GM19372 (cell line): Measurements from ENCODE around the gene COPS6.

Experiments
- ATAC-seq: cut with Tn5 transposase; IDR thresholded peaks from one replicate; pipeline ENCODE4 v1.9.1; 2021; ENCODE audit warnings: mild to moderate bottlenecking, low read depth, moderate library complexity; ENCODE audit not compliant: unreplicated experiment

Gene COPS6

DNA sequence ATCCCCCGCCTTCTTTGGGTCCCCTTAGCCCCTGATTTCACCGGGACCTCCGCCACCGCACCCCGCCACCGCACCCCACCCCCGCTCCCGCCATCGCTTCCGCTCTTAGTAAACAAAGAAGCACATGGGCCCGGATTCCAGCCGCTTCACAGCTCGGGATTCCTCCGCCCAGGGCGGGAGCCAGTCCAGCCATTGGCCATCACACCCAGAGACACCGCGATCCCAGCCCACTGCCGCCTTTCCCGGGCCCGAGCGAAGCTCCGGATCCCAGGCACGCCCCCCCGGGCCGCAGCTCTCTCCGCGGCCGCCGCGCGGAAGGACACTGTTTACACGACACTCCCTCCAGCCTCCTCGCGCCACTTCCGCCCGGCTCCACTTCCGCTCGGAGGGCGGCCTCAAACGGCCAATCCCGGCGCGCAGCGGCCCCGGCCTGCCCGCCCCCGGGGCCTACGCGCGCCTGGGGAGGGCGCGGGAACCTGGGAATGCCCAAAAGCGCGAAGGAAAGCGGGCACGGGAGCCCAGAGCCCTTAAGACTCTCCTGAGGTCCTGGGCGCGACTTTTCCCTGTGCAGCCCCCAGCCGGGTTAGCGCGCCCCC is 11.7 kb downstream of the COPS6 start:
- ATAC-seq: peak; percentile 54

DNA sequence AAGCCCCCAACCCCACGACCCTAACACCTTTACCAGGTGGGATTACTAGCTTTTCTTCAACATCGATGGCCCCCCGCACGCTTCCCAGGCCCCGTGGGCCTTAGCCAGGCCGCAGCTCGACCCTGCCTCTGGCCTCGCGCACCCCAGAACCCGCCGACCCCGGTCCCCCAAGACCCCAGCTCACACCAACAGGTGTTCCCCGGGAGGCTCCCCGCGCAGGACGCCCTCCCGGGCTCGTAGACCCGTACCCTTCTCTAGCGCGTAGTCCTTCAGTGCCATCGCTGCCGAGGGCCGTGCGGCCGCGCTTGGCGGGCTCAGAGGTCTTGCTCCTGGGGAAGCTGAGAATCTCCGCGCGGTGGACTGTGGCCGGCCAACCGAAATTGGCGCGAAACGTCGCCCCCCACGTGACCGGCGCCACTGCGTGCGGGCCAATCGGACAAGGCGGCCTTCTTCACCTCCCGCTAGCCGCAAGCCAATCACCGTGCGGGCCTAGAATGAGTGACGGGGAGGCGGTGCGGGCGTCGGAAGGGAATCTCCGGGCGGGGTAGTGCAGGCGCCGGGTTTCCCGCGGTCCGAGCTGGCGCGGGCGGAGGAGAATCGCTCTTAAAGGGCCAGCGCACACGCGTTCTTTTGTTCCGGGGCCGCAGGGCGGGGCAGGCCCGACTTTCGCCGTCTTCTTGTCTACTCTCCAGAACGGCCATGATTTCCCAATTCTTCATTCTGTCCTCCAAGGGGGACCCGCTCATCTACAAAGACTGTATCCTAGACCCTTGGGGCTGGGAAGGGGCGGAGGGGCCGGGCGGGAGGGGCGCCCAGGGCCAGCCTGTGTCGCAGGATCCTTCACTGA is 12.5 kb downstream of the COPS6 start, which contains the start of the genes AP4M1 and MCM7:
AP4M1 (plus strand) TSS at position 628 of the 847 bp plus-strand sequence; CDS start at position 700, 72 bp downstream.
MCM7 (minus strand) TSS at position 382 of the 847 bp plus-strand sequence; CDS start at position 279, 103 bp downstream.
- ATAC-seq: peak; percentile 89

DNA sequence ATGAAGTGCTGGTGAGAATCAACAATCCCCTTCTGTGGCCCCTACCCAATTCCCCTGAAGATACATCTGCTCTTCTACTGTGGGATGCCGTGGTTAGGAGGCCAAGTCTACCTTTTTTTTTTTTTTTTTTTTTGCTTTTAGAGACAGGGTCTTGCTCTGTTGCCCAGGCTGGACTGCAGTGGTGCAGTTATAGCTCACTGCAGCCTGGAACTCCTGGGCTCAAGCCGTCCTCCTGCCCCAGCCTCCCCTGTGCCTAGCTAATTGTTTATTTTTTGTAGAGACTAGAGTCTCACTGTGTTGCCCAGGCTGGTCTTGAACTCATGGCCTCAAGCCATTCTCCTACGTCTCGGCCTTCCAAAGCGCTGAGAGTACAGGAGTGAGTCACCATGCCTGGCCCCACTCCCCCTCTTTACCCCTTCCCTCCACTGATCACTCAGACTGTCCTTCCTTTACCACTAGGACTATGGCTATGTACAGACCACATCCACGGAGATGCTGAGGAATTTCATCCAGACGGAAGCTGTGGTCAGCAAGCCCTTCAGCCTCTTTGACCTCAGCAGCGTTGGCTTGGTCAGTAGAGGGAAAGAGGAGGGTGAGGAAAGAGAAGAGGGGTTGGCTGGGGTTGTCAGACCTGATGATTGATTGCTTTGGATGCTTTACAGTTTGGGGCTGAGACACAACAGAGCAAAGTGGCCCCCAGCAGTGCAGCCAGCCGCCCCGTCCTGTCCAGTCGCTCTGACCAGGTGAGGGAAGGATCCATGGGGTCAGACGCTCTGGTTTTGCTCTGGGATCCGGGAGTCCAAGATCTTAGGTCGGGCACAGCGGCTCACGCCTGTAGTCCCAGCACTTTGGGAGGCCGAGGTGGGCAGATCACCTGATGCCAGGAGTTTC is 14.4 kb downstream of the COPS6 start:
- ATAC-seq: no peak

DNA sequence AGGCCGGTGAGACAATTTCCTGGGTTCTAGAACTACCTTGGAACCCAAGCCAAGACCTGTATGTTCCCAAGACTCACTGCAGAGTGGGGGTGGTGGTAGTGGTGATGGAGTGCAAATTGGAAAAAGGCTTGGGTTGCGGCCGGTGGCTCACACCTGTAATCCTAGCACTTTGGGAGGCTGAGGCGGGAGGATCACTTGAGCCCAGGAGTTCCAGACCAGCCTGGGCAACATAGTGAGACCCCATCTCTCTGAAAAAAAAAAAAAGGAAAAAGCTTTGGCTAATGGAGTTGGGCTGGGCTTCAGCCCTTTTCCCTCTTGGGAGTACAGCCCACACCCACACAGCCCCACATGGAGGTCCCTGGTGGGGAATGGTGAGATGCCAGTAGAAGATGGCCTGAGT is 16.8 kb downstream of the COPS6 start:
- no peak for ATAC-seq

DNA sequence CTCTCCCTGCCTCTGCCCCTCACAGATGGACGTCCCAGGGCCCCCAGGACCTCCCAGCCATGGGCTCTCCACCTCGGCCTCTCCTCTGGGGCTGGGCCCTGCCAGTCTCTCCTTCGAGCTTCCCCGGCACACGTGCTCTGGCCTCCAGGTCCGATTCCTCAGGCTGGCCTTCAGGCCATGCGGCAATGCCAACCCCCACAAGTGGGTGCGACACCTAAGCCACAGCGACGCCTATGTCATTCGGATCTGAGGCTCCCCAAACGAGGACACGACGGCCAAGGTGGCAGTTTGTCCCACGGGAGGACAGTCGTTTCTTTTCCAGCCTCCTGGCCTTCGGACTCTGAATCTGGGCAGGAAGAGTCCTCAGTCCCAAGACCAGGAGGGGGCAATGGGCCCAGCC is 17.9 kb downstream of the COPS6 start:
- no peak for ATAC-seq

DNA sequence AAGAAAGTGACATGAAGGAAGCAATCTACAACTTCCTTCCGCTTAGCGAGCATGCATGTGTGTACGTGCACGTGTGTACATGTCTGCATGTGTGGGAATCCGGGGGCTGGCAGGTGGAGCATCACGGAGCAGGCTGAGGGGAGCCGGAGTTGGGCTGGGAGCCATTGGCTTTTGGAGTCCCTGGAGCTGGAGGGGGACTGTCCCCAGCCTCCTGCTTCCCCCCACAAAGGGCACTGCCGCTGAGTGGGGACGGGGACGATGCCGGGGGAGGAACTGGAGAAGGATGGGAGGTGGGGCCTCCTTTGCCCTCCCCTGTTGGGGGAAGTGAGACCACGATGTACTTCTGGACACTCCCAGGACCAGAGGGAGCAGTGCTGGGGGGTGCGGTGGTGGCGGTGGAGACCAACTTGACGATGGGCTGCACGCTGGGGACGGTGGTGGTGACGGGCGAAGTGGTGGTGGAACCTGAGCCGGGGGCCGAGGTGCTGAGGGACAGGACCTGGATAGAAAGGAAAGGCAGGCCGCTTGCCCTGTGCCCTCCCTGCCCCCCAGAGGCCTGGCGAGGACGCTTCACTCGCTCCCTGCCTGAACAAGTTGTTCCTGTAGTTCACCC is 18.5 kb downstream of the COPS6 start:
- ATAC-seq: no peak

DNA sequence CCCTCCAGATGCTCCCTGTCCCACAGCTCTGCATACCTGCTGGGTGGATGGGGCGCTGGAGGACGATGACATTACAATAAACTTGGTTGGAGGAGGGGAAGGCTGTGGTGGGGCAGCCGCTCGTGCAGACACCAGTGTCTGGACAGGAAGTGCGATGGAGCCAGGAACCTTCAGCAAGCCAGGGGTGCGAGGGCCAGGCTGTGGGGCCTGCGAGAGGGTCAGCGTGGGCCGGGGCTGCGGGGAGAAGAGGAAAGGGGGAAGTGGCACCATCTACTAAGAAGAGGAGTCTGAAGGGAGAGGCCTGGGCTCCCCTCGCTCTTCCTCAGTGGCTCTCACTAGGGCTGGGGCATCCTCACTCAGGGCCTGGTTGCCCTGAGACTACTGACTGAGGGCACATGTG is 19.1 kb downstream of the COPS6 start:
- no peak for ATAC-seq

DNA sequence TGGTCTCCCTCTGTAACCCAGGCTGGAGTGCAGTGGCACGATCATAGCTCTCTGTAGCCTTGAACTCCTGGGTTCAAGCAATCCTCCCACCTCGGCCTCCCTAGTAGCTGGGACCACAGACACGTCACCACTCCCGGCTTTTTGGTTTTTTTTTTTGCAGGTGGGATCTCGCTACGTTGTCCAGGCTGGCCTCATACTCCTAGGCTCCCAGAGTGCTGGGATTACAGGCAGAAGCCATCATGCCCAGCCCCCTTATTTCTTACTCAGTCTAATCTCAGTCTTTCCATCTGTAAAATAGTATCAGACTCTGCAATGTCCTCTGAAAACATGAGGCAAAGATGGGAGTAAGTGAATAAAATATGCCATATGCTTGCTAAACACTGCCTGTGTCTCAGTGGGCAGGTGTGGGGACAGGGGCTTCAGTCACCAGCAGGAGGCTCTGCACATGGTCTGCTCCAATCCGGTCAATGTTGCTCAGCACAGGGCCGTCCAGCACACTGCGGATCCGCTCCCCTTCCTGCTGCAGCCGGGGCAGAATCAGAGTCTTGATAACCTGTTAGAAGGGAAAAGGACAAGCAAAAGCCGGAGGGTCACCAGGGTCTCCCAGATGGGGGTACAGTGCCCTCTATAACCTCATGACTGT is 20.9 kb downstream of the COPS6 start:
- ATAC-seq: no peak

DNA sequence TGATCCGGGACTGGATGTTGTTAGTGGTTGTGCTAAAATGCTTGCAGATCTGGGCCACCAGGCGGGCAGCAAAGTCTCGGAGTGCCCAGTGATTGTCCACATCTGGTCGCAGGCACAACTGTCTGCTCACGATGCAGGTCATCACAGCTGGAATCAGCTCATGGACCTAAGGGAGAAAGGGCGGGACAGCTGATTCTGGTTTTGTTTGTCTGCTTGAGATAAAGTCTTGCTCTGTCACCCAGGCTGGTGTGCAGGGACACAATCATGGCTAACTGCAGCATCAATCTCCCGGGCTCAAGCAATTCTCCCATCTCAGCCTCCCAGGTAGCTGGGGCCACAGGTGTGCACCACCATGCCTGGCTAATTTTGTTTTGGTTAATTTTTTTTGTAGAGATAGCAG is 22.4 kb downstream of the COPS6 start:
- ATAC-seq: no peak

DNA sequence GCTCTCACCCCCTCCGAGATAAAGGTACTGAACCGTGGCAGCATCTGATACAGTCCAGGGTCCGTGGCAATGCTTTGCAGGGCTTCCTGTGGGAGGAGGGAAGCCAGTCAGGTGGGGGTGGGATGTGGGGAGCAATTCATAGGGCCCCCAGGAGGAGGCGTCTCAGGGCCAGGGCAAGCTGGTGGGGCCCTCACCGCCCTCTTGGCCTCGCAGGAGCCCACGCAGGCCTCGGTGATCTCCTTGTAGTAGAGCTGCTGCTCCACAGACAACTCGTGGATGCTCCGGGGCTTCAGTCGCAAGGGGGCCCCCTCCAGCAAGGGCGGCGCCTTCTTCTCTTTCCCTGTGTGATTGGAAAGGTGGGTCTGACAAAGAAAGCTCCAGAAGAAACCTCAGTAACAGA is 23.1 kb downstream of the COPS6 start:
- no peak for ATAC-seq

DNA sequence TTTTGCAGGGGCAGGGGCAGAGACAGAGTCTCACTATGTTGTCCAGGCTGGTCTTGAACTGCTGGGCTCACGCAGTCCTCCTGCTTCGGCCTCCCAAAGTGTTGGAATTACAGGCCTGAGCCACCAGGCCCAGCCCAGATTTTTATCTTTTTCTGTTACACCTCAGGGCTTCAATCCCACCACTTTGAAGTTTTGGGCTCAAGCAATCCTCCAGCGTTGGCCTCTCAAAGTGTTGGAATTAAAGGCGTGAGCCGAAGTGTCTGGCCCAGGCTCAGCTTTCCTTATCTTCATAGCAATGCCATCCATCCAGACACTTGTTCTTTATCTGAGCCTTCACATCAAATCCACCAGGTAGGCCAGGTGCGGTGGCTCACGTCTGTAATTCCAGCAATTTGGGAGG is 26.3 kb downstream of the COPS6 start:
- no peak for ATAC-seq

DNA sequence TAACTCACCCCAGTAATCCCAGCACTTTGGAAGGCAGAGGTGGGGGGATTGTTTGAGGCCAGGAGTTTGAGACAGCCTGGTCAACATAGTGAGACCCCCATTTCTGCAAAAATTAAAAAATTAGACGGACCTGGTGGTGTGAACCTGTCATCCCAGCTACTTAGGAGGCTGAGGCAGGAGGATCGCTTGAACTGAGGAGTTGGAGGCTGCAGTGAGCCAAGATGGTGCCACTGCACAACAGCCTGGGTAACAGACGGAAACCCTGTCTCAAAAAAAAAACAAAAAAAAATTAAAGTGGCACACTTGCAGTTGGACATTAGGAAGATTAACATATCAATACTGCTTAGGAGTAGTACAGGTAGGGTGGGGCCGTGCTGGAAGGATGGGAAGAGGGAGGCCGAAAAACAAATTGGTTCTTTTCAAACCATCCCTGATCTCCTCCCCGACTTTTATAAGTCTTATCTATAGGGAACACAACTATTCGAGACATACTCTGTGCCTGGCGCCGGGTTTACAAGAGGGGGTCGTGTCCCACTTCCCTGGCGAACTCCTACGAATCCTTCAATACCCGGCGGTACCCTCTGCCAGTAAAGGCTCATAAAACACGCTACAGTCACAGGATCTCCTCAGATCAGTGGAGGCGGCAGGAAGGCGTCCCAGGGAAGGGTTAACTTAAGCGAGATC is 29.8 kb downstream of the COPS6 start:
- ATAC-seq: no peak

DNA sequence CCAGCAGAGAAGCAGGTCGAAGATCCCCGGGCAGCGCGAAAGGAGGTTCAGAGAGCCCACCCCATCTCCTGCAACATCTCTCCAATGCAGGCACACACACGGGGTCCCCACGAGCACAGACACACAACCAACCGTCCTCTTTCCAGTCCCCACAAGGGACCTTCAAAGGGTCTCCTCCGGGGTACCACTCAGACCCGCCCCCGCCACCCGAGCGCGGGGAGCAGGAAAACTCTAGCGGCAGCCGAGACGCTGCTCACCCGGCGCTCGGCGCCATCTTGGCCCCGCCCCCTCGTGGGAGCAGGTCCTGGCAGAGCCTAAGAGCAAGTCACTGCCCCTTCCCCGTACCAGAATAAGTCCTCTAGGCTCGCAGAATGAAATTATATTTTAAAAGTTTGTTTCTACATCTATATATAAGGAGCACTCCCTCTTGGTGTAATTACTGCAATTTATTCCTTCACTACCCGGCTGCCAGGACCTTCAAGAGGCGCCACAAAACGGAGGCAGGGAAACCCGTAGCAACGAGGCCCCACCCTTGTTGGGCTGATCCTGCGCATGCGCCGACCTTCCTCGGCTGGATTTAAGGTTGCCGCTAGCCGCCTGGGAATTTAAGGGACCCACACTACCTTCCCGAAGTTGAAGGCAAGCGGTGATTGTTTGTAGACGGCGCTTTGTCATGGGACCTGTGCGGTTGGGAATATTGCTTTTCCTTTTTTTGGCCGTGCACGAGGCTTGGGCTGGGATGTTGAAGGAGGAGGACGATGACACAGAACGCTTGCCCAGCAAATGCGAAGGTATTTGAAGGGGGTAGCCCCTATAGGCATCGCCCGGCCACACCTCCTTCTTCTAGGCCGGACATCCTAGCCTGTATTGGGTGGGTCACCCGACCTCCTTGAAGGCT is 30.6 kb downstream of the COPS6 start, which contains the start of the genes CNPY4 and TAF6:
CNPY4 (plus strand) TSS at position 563 of the 898 bp plus-strand sequence; CDS start at position 674, 111 bp downstream.
TAF6 (minus strand) TSS at position 287 of the 898 bp plus-strand sequence. CDS start 5,149 bp downstream, outside the sequence.
- ATAC-seq: peak; percentile 78

DNA sequence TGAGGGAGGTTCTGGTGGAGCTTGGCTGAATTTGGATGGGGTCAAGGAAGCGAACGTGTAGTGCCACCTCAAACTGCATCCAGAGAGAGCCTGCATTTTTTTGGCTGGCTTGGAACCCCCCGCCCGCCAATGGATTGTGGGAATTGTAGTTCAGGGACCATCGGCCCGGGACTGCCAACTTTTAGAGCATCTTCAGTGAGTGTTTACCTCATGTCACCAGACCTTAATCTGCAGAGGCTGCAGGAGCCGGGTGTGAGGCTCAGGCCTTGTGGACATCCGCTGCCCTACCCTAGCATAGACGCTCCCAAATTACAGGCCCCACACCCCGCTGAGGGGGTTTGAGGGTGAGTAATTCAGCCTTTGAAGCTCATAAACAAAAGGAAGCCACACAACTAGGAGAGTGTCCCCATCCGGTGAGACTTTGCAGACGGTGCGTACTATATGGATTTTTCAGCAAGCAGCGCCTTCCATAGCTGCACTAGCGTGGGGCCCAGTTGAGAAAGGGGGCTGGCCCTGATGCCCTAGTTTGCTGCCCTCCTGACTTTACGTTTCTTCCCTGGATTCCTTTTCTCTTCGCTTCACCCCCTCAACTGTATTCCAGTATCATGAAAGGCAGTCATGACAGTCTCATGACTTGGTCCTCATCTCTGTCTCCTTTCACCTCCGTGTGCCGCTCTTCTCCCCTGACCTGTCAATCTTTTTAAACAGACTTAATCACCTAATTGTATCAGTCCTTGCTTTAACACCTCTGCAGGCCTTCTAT is 31.4 kb downstream of the COPS6 start:
- ATAC-seq: peak; percentile 8

DNA sequence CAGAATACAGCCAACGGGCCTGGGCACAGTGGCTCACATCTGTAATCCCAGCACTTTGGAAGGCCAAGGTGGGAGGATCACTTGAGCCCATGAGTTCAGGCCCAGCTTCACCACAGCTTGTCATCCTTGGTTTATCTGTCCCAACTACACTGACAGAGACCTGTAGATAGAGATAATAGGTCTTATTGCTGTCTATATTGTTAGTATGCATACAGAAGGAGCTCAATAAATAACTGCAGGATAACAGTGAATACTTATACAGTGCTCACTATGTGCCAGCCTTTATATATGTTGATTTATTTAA is 31.9 kb downstream of the COPS6 start:
- no peak for ATAC-seq

DNA sequence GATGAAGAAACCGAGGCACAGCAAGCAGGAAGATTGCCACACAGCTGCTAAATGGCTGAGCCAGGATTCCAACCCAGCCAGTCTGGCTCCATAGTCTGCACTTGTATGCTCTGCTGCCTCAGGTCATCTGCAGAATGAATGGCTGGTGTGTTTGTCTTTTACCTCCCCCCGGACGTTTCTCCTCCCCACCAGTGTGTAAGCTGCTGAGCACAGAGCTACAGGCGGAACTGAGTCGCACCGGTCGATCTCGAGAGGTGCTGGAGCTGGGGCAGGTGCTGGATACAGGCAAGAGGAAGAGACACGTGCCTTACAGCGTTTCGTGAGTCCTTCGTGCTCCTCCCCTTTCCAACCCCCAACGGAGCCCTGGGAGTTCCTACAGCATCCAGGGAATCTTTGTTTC is 33.3 kb downstream of the COPS6 start:
- no peak for ATAC-seq

DNA sequence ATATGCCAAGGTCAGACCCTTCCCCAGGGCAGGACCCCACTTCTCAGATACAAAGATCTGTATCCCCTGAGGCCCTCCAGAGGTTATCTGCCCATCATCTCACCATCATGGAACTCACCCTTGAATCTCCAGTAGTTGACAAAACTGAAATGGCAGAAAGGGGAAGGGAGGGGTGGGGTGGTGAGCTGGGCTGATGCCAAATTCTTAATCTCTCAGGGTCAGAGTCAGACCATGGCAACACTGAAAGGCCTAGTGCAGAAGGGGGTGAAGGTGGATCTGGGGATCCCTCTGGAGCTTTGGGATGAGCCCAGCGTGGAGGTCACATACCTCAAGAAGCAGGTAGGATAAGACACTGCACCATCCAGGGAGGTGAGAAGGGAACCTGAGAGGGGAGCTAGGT is 33.8 kb downstream of the COPS6 start:
- ATAC-seq: no peak
